Hepatocyte (in vitro differentiated cells): ENCODE results near the gene SCAPER. TPM values are rescaled to one million over a fixed set of nuclear protein-coding genes. Genes with fewer than 3 reads are reported as not detected.
"Not testable (repeated sequence)": the region's sequence is repeated elsewhere in the genome, so short reads cannot be mapped to it uniquely, and the experiment has no call there.

Source experiments
- DNase-seq: peaks from one replicate; pipeline ENCODE4 v3.0.0-alpha.2; 2016; ENCODE audit warnings: low spot score
- H2AFZ ChIP-seq: fragments of 200-600 bp; sonication (generic); 2 replicates; pipeline ENCODE4 v1.6.0; 2016; ENCODE audit warnings: antibody characterized with exemption, mild to moderate bottlenecking
- H3K27ac ChIP-seq: fragments of 200-600 bp; sonication (generic); 2 replicates; pipeline ENCODE4 v1.5.1; 2016; ENCODE audit warnings: mild to moderate bottlenecking
- H3K27me3 ChIP-seq: fragments of 200-600 bp; sonication (generic); 2 replicates; pipeline ENCODE4 v1.6.1; 2016
- H3K36me3 ChIP-seq: fragments of 200-600 bp; sonication (generic); replicated peaks from 2 replicates; pipeline ENCODE4 v1.5.1; 2016; ENCODE audit warnings: low read depth; ENCODE audit not compliant: insufficient read depth
- H3K4me1 ChIP-seq: fragments of 200-600 bp; sonication (generic); 2 replicates; pipeline ENCODE4 v1.5.1; 2016; ENCODE audit warnings: mild to moderate bottlenecking, moderate library complexity; ENCODE audit not compliant: insufficient read depth
- H3K4me2 ChIP-seq: fragments of 200-600 bp; sonication (generic); 2 replicates; pipeline ENCODE4 v1.6.0; 2016
- H3K4me3 ChIP-seq: fragments of 200-600 bp; sonication (generic); 2 replicates; pipeline ENCODE4 v1.5.1; 2016; ENCODE audit warnings: mild to moderate bottlenecking
- H3K79me2 ChIP-seq: fragments of 200-600 bp; sonication (generic); 2 replicates; pipeline ENCODE4 v1.6.0; 2017; ENCODE audit warnings: mild to moderate bottlenecking
- H3K9me2 ChIP-seq: fragments of 200-600 bp; sonication (generic); replicated peaks from 2 replicates; pipeline ENCODE4 v1.6.0; 2017; ENCODE audit warnings: mild to moderate bottlenecking; ENCODE audit not compliant: insufficient read depth
- H3K9me3 ChIP-seq: fragments of 200-600 bp; sonication (generic); 2 replicates; pipeline ENCODE4 v1.5.1; 2016; ENCODE audit warnings: low read depth, mild to moderate bottlenecking
- H4K20me1 ChIP-seq: fragments of 200-600 bp; sonication (generic); 2 replicates; pipeline ENCODE4 v1.6.0; 2016; ENCODE audit warnings: mild to moderate bottlenecking; ENCODE audit not compliant: insufficient read depth, poor library complexity, severe bottlenecking
- EZH2 ChIP-seq: fragments of 200-600 bp; sonication (generic); IDR thresholded peaks from 2 replicates; pipeline ENCODE4 v1.6.1; 2016; ENCODE audit warnings: antibody characterized with exemption, mild to moderate bottlenecking, borderline replicate concordance
- EZH2phosphoT487 ChIP-seq: fragments of 200-600 bp; sonication (generic); IDR thresholded peaks from one replicate; pipeline ENCODE4 v1.6.1; 2018; ENCODE audit warnings: antibody characterized with exemption, mild to moderate bottlenecking, low read depth, moderate library complexity; ENCODE audit not compliant: unreplicated experiment, severe bottlenecking
- WGBS: methylation state at CpG from one replicate; pipeline ENCODE4 v1.1.6; 2016; ENCODE audit warnings: low lambda C conversion rate; ENCODE audit errors: missing lambda C conversion rate; 5-methylcytosine and 5-hydroxymethylcytosine counted together
- polyA plus RNA-seq: library from polyadenylated mRNA; unstranded; fragments of >200 nt; fragmentation: Nextera tagmentation; extraction: Ambion mirVana; gene quantifications from 2 replicates; pipeline ENCODE4 v1.2.1, GENCODE V29; 2016
- total RNA-seq: library from RNA; depleted of rRNA; stranded (reverse); fragments of >200 nt; gene quantifications from 2 replicates; pipeline ENCODE4 v1.2.3, GENCODE V29; 2014
- TF ChIP-seq, protein P1 (sequence below): fragments of 200-600 bp; sonication (generic); IDR thresholded peaks from 2 replicates; pipeline ENCODE4 v1.5.1; 2016; ENCODE audit warnings: antibody characterized with exemption, mild to moderate bottlenecking; ENCODE audit not compliant: poor library complexity

Gene SCAPER
- total and polyA plus RNA-seq, 2 experiments from 2014 or later = 20.8 to 27.4 TPM

DNA sequence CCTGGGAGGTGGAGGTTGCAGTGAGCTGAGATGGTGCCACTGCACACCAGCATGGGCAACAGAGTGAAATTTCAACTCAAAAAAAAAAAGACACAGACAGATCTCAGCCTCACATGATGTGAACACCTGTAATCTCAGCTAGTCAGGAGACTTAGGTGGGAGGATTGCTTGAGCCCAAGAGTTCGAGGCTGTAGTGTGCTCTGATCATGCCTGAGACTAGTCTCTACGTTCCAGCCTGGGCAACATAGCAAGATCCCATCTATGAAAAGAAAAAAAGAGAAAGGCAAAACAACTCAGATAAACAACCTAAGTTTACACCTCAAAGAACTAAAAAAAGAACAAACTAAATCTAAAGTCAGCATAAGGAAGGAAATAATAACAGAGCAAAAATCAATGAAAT lies 11.0 kb downstream of the SCAPER start:
- WGBS = 93% methylated on average over 2 of the region's 2 CpGs
- Histone ChIP-seq H4K20me1 (no peaks in the 10 kb centered on the region), H3K27ac (no peak overlapping the region), H3K9me2 (no peaks in the 10 kb centered on the region), H3K79me2 (peaks cover 85% of the 10 kb centered on the region), H3K36me3 (no peaks in the 10 kb centered on the region), H3K4me2 (no peak overlapping the region), H3K4me3 (no peak overlapping the region), H3K9me3 (no peaks in the 10 kb centered on the region), H3K4me1 (no peaks in the 10 kb centered on the region), H2AFZ (no peak overlapping the region), H3K27me3 (no peaks in the 10 kb centered on the region)
- TF ChIP-seq EZH2 = no peak
- no peak for TF ChIP-seq EZH2phosphoT487
- TF ChIP-seq, protein P1, sequence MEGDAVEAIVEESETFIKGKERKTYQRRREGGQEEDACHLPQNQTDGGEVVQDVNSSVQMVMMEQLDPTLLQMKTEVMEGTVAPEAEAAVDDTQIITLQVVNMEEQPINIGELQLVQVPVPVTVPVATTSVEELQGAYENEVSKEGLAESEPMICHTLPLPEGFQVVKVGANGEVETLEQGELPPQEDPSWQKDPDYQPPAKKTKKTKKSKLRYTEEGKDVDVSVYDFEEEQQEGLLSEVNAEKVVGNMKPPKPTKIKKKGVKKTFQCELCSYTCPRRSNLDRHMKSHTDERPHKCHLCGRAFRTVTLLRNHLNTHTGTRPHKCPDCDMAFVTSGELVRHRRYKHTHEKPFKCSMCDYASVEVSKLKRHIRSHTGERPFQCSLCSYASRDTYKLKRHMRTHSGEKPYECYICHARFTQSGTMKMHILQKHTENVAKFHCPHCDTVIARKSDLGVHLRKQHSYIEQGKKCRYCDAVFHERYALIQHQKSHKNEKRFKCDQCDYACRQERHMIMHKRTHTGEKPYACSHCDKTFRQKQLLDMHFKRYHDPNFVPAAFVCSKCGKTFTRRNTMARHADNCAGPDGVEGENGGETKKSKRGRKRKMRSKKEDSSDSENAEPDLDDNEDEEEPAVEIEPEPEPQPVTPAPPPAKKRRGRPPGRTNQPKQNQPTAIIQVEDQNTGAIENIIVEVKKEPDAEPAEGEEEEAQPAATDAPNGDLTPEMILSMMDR = no peak
- no peak for DNase-seq

DNA sequence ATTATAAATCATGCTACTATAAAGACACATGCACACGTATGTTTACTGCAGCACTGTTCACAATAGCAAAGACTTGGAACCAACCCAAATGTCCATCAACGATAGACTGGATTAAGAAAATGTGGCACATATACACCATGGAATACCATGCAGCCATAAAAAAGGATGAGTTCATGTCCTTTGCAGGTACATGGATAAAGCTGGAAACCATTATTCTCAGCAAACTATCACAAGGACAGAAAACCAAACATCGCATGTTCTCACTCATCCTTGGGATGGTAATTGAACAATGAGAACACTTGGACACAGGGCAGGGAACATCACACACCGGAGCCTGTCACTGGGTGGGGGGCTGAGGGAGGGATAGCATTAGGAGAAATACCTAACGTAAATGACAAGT lies 12.3 kb downstream of the SCAPER start:
- H3K9me3 ChIP-seq, H3K27ac ChIP-seq, H3K4me1 ChIP-seq, H3K27me3 ChIP-seq, H2AFZ ChIP-seq, H3K9me2 ChIP-seq, H4K20me1 ChIP-seq, H3K4me3 ChIP-seq, DNase-seq, H3K36me3 ChIP-seq, H3K4me2 ChIP-seq: not testable (repeated sequence)
- H3K79me2 ChIP-seq = peaks cover 73% of the 10 kb centered on the region
- 96% methylated on average over 5 of the region's 5 CpGs for WGBS

DNA sequence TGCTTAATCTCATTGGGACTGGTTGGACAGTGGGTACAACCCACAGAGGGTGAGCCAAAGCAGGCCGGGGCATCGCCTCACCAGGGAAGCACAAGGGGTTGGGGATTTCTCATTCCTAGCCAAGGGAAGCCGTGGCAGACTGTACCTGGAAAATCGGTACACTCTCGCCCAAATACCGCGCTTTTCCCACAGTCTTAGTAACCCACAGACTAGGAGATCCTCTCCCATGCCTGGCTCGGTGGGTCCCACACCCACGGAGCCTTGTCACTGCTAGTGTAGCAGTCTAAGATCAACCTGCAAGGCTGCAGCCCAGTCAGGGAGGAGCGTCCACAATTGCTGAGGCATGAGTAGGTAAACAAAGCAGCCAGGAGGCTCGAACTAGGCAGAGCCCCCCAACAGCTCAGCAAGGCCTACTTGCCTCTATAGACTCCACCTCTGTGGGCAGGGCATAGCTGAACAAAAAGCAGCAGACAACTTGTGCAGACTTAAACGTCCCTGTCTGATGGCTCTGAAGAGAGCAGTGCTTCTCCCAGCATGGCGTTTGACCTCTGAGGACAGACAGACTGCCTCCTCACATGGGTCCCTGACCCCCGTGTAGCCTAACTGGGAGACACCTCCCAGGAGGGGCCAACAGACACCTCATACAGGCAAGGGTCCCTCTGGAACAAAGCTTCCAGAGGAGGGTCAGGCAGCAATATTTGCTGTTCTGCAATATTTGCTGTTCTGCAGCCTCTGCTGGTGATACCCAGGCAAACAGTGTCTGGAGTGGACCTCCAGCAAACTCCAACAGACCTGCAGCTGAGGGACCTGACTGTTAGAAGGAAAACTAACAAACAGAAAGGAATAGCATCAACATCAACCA lies 17.6 kb downstream of the SCAPER start:
- H3K4me2 ChIP-seq, H4K20me1 ChIP-seq, H3K27me3 ChIP-seq, H3K36me3 ChIP-seq, H3K9me3 ChIP-seq, DNase-seq, H2AFZ ChIP-seq, H3K4me3 ChIP-seq, H3K9me2 ChIP-seq, H3K27ac ChIP-seq, H3K4me1 ChIP-seq: not testable (repeated sequence)
- H3K79me2 ChIP-seq = peaks cover 50% of the 10 kb centered on the region
- WGBS = 91% methylated on average over 14 of the region's 14 CpGs

DNA sequence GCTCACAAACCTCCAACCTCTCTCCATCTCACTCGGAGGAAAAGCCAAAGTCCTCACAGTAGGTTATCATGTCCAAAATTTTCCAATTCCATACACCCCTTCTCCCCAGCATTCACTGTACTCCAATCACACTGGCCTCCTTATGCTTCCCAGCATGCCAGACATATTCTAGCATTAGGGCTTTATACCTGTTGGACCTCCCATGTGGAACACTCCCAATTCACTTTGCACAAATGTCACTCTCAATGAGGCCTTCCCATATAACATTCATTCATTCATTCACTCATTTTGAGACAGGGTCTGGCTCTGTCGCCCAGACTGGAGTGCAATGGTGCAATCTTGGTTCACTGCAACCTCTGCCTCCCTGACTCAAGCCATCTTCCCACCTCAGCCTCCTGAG lies 19.9 kb downstream of the SCAPER start:
- Histone ChIP-seq H2AFZ (no peak overlapping the region), H3K9me2 (no peaks in the 10 kb centered on the region), H3K36me3 (no peaks in the 10 kb centered on the region), H3K4me1 (no peaks in the 10 kb centered on the region), H3K27ac (no peak overlapping the region), H3K27me3 (no peaks in the 10 kb centered on the region), H3K9me3 (no peaks in the 10 kb centered on the region), H4K20me1 (no peaks in the 10 kb centered on the region), H3K4me2 (no peak overlapping the region), H3K4me3 (no peak overlapping the region), H3K79me2 (peaks cover 35% of the 10 kb centered on the region)
- TF ChIP-seq, protein P1 = no peak
- TF ChIP-seq EZH2 (no peak), EZH2phosphoT487 (no peak)
- DNase-seq = no peak
- 95% methylated on average over 2 of the region's 2 CpGs for WGBS
